Measurements from ENCODE around the gene BCL7A.

Gene BCL7A

DNA sequence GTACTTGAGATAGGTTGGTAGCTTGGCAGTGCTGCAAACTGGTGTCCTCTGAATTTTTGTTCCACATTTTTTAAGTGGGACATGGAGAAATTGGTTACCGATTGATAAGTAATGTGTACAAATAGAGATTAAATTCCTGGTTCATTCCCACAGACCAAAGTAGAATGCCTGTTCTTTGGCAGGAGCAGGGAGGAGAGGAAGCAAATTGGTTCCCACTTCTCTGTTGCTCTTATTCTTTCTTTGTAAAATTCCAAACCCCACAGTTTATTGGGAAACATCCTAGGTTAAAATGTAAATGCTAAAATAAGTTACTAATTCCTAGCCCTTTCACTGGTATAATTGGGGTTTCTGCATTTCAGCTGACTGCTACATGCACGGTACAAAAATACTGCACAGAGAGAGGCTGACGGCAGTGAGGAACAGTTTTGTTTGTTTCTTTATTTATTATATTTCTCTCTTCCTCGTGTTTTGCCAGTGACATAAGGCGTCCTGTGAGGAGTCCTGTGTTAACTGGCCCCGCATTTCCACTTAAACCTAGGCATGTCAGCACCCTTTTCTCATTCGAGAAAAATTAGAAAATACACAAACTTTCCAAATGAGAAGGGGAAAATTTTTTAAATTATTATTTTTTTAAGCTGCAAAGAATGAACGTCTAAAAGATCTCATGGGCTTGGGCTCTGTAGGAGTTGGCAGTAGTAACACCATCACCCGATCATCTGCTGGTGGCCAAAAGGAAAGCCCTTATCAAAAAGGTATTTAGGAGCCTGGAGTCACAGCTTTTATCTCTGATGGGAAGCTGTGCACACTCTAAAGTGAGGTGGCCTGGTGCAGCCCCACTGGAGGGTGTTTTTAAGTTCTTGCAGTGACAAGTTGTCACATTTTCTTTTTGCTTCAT lies 25.4 kb upstream of the BCL7A start:
- Histone ChIP-seq H3K9ac (ENCODE audit: low read length) (no peak overlapping the region), H3K27me3 (replicated peaks; ENCODE audit: insufficient read depth, low read length) (no peaks in the 10 kb centered on the region), H2AFZ (ENCODE audit: low read length) (no peak overlapping the region), H3K4me3 (ENCODE audit: low read length) (no peak overlapping the region), H3K79me2 (ENCODE audit: low read length) (no peaks in the 10 kb centered on the region), H4K20me1 (ENCODE audit: insufficient read depth, low read length) (no peaks in the 10 kb centered on the region), H3K9me2 (replicated peaks; ENCODE audit: insufficient read depth, low read length) (no peaks in the 10 kb centered on the region), H3K4me2 (ENCODE audit: low read depth, low read length) (no peak overlapping the region), H3F3A (ENCODE audit: insufficient read depth, low read length) (no peaks in the 10 kb centered on the region), H3K27ac (ENCODE audit: low read length) (no peak overlapping the region), H3K4me1 (ENCODE audit: low read length) (no peaks in the 10 kb centered on the region), H3K9me3 (replicated peaks; ENCODE audit: insufficient read depth, low read length) (no peaks in the 10 kb centered on the region), H3K36me3 (replicated peaks; ENCODE audit: insufficient read depth, low read length) (no peaks in the 10 kb centered on the region)
- TF ChIP-seq, protein P1, sequence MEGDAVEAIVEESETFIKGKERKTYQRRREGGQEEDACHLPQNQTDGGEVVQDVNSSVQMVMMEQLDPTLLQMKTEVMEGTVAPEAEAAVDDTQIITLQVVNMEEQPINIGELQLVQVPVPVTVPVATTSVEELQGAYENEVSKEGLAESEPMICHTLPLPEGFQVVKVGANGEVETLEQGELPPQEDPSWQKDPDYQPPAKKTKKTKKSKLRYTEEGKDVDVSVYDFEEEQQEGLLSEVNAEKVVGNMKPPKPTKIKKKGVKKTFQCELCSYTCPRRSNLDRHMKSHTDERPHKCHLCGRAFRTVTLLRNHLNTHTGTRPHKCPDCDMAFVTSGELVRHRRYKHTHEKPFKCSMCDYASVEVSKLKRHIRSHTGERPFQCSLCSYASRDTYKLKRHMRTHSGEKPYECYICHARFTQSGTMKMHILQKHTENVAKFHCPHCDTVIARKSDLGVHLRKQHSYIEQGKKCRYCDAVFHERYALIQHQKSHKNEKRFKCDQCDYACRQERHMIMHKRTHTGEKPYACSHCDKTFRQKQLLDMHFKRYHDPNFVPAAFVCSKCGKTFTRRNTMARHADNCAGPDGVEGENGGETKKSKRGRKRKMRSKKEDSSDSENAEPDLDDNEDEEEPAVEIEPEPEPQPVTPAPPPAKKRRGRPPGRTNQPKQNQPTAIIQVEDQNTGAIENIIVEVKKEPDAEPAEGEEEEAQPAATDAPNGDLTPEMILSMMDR (IDR thresholded peaks at IDR 0.05; ENCODE audit: low read length) = no peak
- no peak for TF ChIP-seq EZH2 (optimal IDR thresholded peaks at IDR 0.05; ENCODE audit: low read depth, low read length)
- TF ChIP-seq EZH2phosphoT487 (IDR thresholded peaks at IDR 0.05; ENCODE audit: low read length) = no peak
- no peak for DNase-seq

DNA sequence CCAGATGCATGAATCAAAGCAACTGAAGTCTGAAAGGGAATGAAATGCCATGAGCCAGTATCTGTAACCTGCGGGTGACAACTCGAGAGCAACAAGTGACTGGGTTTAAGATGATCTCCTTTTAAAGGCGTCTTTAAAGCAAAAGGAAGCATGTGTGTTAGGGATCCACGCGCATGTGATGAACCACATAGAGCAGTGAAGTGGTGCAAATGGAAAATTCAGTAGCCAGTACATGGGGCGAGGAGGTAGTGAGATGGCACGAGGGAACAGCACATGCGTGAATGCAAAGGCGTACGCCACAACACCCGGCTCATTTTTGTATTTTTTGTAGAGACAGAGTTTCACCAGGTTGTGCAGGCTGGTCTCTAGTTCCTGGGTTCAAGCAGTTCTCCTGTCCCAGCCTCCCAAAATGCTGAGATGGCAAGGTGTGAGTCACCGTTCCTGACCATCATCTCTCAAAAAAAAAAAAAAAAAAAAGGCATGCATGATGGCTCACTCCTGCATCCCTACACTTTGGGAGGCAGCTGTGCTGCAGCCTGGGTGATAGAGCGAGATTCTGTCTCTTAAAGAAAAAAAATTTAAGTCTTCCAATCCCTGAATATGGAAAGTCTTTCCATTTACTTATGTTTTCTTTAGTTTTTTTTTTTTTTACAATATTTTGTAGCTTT lies 24.6 kb upstream of the BCL7A start:
- no peak overlapping the region for H3K9ac ChIP-seq (ENCODE audit: low read length)
- H2AFZ ChIP-seq (ENCODE audit: low read length) = no peak overlapping the region
- H3K79me2 ChIP-seq (ENCODE audit: low read length) = no peaks in the 10 kb centered on the region
- H4K20me1 ChIP-seq (ENCODE audit: insufficient read depth, low read length) = no peaks in the 10 kb centered on the region
- H3K27ac ChIP-seq (ENCODE audit: low read length) = no peak overlapping the region
- DNase-seq = no peak
- no peaks in the 10 kb centered on the region for H3K36me3 ChIP-seq (replicated peaks; ENCODE audit: insufficient read depth, low read length)
- no peaks in the 10 kb centered on the region for H3K4me1 ChIP-seq (ENCODE audit: low read length)
- no peaks in the 10 kb centered on the region for H3K9me2 ChIP-seq (replicated peaks; ENCODE audit: insufficient read depth, low read length)
- no peaks in the 10 kb centered on the region for H3K27me3 ChIP-seq (replicated peaks; ENCODE audit: insufficient read depth, low read length)
- H3K4me2 ChIP-seq (ENCODE audit: low read depth, low read length) = no peak overlapping the region
- TF ChIP-seq EZH2 (optimal IDR thresholded peaks at IDR 0.05; ENCODE audit: low read depth, low read length) (no peak), EZH2phosphoT487 (IDR thresholded peaks at IDR 0.05; ENCODE audit: low read length) (no peak)
- TF ChIP-seq, protein P1 (IDR thresholded peaks at IDR 0.05; ENCODE audit: low read length) = no peak
- H3K9me3 ChIP-seq (replicated peaks; ENCODE audit: insufficient read depth, low read length) = no peaks in the 10 kb centered on the region
- H3K4me3 ChIP-seq (ENCODE audit: low read length) = no peak overlapping the region
- no peaks in the 10 kb centered on the region for H3F3A ChIP-seq (ENCODE audit: insufficient read depth, low read length)

GRCh38 chr12:122001466-122002209 lies 20.0 kb upstream of the BCL7A start:
- DNase-seq = no peak
- no peaks in the 10 kb centered on the region for H3K36me3 ChIP-seq (replicated peaks; ENCODE audit: insufficient read depth, low read length)

More at GRCh38 chr12:122001466-122002209, 20.0 kb upstream of the BCL7A start:
- Histone ChIP-seq H3K9me3 (replicated peaks; ENCODE audit: insufficient read depth, low read length) (no peaks in the 10 kb centered on the region), H3K4me2 (ENCODE audit: low read depth, low read length) (no peak overlapping the region), H3F3A (ENCODE audit: insufficient read depth, low read length) (no peaks in the 10 kb centered on the region), H3K4me3 (ENCODE audit: low read length) (no peak overlapping the region), H3K79me2 (ENCODE audit: low read length) (no peaks in the 10 kb centered on the region), H4K20me1 (ENCODE audit: insufficient read depth, low read length) (no peaks in the 10 kb centered on the region), H3K9me2 (replicated peaks; ENCODE audit: insufficient read depth, low read length) (no peaks in the 10 kb centered on the region), H3K27me3 (replicated peaks; ENCODE audit: insufficient read depth, low read length) (no peaks in the 10 kb centered on the region; the same call in 1 of the 2 replicates), H3K4me1 (ENCODE audit: low read length) (no peaks in the 10 kb centered on the region), H2AFZ (ENCODE audit: low read length) (no peak overlapping the region), H3K27ac (ENCODE audit: low read length) (no peak overlapping the region), H3K9ac (ENCODE audit: low read length) (no peak overlapping the region)
- TF ChIP-seq EZH2phosphoT487 (IDR thresholded peaks at IDR 0.05; ENCODE audit: low read length) = no peak
- no peak for TF ChIP-seq EZH2 (optimal IDR thresholded peaks at IDR 0.05; ENCODE audit: low read depth, low read length)
- TF ChIP-seq, protein P1 (IDR thresholded peaks at IDR 0.05; ENCODE audit: low read length) = no peak
